ENCODE data around the gene CMKLR1.

Gene CMKLR1

DNA sequence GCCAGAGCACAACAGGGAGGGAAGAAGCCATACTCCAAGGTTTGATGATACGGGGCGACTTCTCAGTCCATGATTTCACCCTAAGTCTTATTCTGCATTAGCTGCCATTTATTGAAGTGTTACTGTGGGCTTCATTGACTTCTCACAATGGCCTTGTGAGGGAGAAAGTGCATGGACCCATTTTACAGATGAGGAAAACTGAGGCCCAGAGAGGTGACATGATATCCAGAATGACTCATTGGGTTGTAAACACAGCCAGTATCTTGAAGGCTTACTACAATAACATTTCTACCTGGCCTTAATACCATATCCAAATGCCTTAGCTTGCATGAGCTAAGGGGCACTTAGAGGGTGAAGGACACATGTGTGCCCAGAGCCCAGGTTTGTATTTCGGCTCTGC is 100.6 kb downstream of the CMKLR1 start:
- H3K4me3 ChIP-seq (ENCODE audit: low read depth, low read length): no peak overlapping the region
- TF ChIP-seq, protein P1, sequence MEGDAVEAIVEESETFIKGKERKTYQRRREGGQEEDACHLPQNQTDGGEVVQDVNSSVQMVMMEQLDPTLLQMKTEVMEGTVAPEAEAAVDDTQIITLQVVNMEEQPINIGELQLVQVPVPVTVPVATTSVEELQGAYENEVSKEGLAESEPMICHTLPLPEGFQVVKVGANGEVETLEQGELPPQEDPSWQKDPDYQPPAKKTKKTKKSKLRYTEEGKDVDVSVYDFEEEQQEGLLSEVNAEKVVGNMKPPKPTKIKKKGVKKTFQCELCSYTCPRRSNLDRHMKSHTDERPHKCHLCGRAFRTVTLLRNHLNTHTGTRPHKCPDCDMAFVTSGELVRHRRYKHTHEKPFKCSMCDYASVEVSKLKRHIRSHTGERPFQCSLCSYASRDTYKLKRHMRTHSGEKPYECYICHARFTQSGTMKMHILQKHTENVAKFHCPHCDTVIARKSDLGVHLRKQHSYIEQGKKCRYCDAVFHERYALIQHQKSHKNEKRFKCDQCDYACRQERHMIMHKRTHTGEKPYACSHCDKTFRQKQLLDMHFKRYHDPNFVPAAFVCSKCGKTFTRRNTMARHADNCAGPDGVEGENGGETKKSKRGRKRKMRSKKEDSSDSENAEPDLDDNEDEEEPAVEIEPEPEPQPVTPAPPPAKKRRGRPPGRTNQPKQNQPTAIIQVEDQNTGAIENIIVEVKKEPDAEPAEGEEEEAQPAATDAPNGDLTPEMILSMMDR (IDR thresholded peaks at IDR 0.05; ENCODE audit: low read depth, low read length): no peak
